Esophagus muscularis mucosa (tissue), 4 donors: ENCODE data around the gene ZNF407. TPM values are rescaled to one million over a fixed set of nuclear protein-coding genes. Genes with fewer than 3 reads are reported as not detected.

Experiments used
- DNase-seq: peaks from one replicate; pipeline ENCODE4 v3.0.0-alpha.2; 2017; ENCODE audit errors: extremely low spot score
- H3K27ac ChIP-seq, 4 donors: fragments of 200-600 bp; sonication (generic); replicated peaks in 1 of 4; 1 replicate in 3 of 4; 2 replicates in 1 of 4; pipeline ENCODE4 v1.5.1; 2016 to 2019; ENCODE audit warnings: mild to moderate bottlenecking in 1 of 4
- H3K27me3 ChIP-seq, 4 donors: fragments of 200-600 bp; sonication (generic); one replicate each; pipeline versions ENCODE4 v1.5.1 to v1.6.0; 2016 to 2019
- H3K36me3 ChIP-seq, 4 donors: fragments of 200-600 bp; sonication (generic); one replicate each; pipeline ENCODE4 v1.5.1; 2016 to 2019
- H3K4me1 ChIP-seq, 4 donors: fragments of 200-600 bp; sonication (generic); one replicate each; pipeline ENCODE4 v1.5.1; 2016 to 2019
- H3K4me3 ChIP-seq, 4 donors: fragments of 200-600 bp; sonication (generic); 1 replicate in 2 of 4; 2 replicates in 2 of 4; pipeline ENCODE4 v1.5.1; 2016 to 2019; ENCODE audit warnings: mild to moderate bottlenecking in 4 of 4, moderate library complexity in 1 of 4
- H3K9me3 ChIP-seq, 4 donors: fragments of 200-600 bp; sonication (generic); 1 replicate in 3 of 4; 2 replicates in 1 of 4; pipeline ENCODE4 v1.5.1; 2016 to 2019
- EP300 ChIP-seq: sonication (generic); formaldehyde crosslinking; IDR thresholded peaks from one replicate; pipeline ENCODE4 v1.6.1; 2017; ENCODE audit warnings: antibody characterized with exemption
- POLR2A ChIP-seq: fragments of 450-650 bp; IDR thresholded peaks from one replicate; pipeline ENCODE4 v1.6.1; 2017; ENCODE audit warnings: antibody characterized with exemption, moderate library complexity, mild to moderate bottlenecking, low read depth
- POLR2AphosphoS5 ChIP-seq, 2 donors: sonication (generic); formaldehyde crosslinking; IDR thresholded peaks; one replicate each; pipeline ENCODE4 v1.6.1; 2017; ENCODE audit warnings: antibody characterized with exemption in 2 of 2
- WGBS: methylation state at CpG from one replicate; pipeline ENCODE4 v1.1.5; 2018; 5-methylcytosine and 5-hydroxymethylcytosine counted together
- intact Hi-C: fragments of 100-400 bp; cut with DNase I; formaldehyde crosslinking; loops from one replicate; pipeline ENCODE4 v1.15.1; 2023
- total RNA-seq, 4 donors: library from RNA; depleted of rRNA; stranded (reverse); fragments of >200 nt; gene quantifications; one replicate each; pipeline versions ENCODE4 v1.1.0 to v1.2.1, GENCODE V29; 2016
- TF ChIP-seq, protein P1 (sequence below), 3 experiments: fragments of 200-600 bp in 2 of 3; fragments of 450-650 bp in 1 of 3; sonication (generic) in 2 of 3; IDR thresholded peaks; one replicate each; pipeline ENCODE4 v1.5.1; 2017 to 2019; ENCODE audit warnings: antibody characterized with exemption in 3 of 3, mild to moderate bottlenecking in 2 of 3, moderate library complexity in 1 of 3

Gene ZNF407
- total RNA-seq, 4 donors from 2014 or later = 13.9 to 19.1 (median 17.2) TPM

DNA sequence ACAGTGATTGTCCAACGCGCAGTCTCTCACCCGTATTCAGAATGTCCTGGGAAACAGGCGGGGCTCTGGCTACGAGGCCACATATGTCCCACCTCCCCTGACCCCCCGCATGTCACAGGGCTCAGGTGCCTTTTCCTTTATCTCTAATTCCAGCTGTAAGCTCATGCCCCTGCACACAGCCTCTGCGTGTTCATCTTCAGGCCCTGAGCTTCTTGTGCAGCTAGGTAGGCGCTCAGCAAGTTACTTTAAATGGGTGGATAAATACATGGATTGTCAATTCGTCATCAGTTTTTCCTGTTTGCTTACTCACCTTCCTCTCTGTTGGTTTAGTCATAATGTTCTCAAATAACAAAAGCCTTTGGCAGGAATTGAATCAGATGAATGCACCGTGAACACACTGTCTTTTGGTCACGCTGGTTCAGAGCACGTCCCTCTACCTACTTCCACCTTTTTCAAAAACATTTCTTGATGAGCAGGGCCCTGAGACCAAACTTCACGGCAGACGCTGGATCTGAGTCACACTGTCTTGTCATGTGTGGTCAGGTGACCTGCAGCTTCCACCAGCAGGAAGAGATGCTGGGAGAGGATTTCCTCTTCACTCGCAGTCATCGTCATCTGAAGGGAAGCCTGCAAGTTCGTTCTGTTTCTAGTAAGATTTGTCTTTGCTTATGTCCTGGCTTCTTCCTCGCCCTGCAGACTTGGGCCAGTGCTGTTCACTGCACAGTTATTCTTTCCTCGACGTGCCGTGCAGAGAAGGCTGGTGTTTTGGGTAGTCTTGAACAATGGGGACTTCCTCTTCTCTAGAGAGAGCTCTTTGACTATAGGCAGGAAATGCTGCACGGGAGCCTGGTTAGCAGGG is 473.2 kb downstream of the ZNF407 start:
- Histone ChIP-seq H3K27ac (peak overlapping the region; percentile 40 to 69 (median 51)), H3K4me3 (peak overlapping the region in 3 of 4 donors; percentile 5 to 18 (median 7)), H3K27me3 (no peaks in the 10 kb centered on the region), H3K36me3 (no peaks in the 10 kb centered on the region), H3K9me3 (peaks cover 0 to 4% (median 2%) of the 10 kb centered on the region in 4 donors), H3K4me1 (peaks cover 0 to 8% (median 6%) of the 10 kb centered on the region in 4 donors)
- no peak for DNase-seq
- TF ChIP-seq POLR2A (no peak), POLR2AphosphoS5 (IDR thresholded peaks at IDR 0.05) (peak in 1 of 2 donors; percentile 66)
- 64% methylated on average over 21 of the region's 22 CpGs for WGBS
- intact Hi-C loops = no loop called here

DNA sequence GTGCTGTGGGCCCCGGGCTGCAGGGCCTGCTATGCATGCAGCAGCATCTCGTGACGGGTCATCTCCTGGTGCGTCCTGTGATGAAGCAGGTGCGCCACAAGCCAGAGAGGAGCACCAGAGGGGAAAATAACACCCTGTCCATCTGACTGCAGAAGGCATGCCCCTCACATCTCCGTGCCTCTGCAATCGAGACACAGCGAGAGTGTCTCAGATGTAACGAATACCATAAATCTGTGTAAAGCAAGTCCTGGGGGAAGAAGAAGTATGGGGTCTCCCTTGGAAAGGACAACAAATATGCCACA is 473.8 kb downstream of the ZNF407 start:
- H3K9me3 ChIP-seq = peaks cover 0 to 4% (median 2%) of the 10 kb centered on the region in 4 donors
- 96% methylated on average over 4 of the region's 9 CpGs for WGBS

DNA sequence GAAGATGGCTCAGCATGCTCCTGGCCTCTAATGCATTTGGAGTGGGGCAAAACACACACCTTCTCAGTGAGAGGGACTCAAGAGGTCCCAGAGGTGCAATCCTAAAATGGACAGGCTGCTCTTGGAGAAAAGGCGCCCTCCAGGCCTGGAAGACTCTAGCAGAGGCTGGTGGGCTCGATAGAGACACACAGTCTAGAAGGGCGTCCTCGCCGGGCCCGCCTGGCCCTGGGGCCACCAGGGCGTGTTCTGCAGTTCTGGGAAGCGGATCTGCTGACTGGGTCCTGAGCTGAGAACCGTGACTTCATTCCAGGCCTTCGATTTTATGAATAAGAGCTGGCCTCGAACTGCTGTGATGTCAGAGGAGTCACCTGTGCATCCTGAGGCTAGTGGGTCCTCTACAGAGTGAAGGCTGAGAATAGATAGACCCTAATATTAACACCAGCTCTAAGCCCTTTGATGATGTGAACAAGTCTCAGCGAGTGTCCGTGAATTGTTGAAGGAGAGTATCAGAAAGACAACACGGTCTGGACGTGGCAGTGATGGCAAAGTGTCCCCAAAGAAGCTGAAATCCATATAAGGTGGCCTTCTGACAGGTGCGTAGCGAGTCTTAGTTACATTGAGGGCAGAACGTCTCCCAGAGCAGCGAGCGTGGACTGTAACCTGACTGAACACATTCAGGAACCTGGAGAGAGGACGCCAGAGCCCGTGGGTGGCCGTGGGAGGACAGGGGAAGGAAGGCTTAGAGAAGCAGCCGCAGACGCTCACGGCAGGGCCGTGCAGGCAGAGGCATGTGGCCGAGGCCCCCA is 474.4 kb downstream of the ZNF407 start:
- Histone ChIP-seq H3K27ac (peak overlapping the region in 2 of 4 donors; percentile 40 to 55), H3K4me1 (peaks cover 0 to 8% (median 6%) of the 10 kb centered on the region in 4 donors), H3K27me3 (no peaks in the 10 kb centered on the region), H3K36me3 (no peaks in the 10 kb centered on the region), H3K9me3 (peaks cover 0 to 11% (median 5%) of the 10 kb centered on the region in 4 donors), H3K4me3 (no peak overlapping the region)
- DNase-seq = no peak
- intact Hi-C loops = no loop called here
- 95% methylated on average over 28 of the region's 28 CpGs for WGBS
- TF ChIP-seq, protein P1, sequence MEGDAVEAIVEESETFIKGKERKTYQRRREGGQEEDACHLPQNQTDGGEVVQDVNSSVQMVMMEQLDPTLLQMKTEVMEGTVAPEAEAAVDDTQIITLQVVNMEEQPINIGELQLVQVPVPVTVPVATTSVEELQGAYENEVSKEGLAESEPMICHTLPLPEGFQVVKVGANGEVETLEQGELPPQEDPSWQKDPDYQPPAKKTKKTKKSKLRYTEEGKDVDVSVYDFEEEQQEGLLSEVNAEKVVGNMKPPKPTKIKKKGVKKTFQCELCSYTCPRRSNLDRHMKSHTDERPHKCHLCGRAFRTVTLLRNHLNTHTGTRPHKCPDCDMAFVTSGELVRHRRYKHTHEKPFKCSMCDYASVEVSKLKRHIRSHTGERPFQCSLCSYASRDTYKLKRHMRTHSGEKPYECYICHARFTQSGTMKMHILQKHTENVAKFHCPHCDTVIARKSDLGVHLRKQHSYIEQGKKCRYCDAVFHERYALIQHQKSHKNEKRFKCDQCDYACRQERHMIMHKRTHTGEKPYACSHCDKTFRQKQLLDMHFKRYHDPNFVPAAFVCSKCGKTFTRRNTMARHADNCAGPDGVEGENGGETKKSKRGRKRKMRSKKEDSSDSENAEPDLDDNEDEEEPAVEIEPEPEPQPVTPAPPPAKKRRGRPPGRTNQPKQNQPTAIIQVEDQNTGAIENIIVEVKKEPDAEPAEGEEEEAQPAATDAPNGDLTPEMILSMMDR (IDR thresholded peaks at IDR 0.05) = no peak
- no peak for TF ChIP-seq EP300
- TF ChIP-seq POLR2A = no peak
- TF ChIP-seq POLR2AphosphoS5 (IDR thresholded peaks at IDR 0.05) = no peak

More for the DNA sequence above, 473.8 kb downstream of the ZNF407 start:
- H3K36me3 ChIP-seq = no peaks in the 10 kb centered on the region
- peak overlapping the region in 3 of 4 donors; percentile 40 to 69 (median 55) for H3K27ac ChIP-seq
- H3K4me3 ChIP-seq = peak overlapping the region in 1 of 4 donors; percentile 7
- TF ChIP-seq, protein P1 (IDR thresholded peaks at IDR 0.05) = no peak
- TF ChIP-seq POLR2AphosphoS5 (IDR thresholded peaks at IDR 0.05) (no peak), POLR2A (no peak), EP300 (no peak)
- intact Hi-C loops = no loop called here
- H3K4me1 ChIP-seq = peaks cover 0 to 8% (median 6%) of the 10 kb centered on the region in 4 donors
- no peak for DNase-seq
- H3K27me3 ChIP-seq = no peaks in the 10 kb centered on the region

DNA sequence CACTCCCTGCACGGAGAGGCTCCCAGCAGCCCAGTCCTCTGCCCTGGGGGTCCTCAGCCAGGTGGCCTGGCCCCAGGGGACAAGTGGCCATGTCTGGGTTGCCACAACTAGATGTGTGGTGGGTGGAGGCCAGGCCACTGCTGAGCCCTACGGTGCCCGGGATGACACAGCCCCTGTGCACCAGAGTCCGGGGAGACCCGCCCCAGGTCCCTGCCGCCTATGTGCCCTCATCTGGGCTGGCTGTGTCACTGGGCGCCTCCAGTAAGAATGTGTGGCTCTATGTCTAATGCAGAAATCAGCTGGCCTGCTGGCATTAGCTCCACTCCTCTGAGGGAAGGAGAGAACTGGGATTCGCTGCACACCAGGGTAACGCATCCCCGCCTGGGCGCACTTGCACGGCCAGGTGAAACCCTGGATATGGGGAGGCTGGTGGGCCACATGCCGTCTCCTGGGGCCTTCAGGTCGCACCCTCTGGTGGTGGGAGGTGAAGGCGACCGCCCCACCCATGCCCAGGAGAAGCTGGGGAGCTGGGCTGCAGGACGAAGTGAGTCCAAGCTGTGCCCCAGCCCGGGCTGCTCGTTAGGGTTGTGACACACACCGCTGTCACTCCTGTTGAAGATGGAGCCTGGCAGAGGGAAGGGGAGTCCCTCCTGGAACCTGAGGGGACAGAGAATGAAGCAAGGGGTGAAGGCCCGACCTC is 475.2 kb downstream of the ZNF407 start:
- no peak for DNase-seq
- H3K4me1 ChIP-seq = peaks cover 0 to 8% (median 6%) of the 10 kb centered on the region in 4 donors
- H3K4me3 ChIP-seq = no peak overlapping the region
- WGBS = 89% methylated on average over 15 of the region's 21 CpGs
- H3K36me3 ChIP-seq = no peaks in the 10 kb centered on the region
- intact Hi-C loops = no loop called here
- H3K9me3 ChIP-seq = peaks cover 0 to 14% (median 6%) of the 10 kb centered on the region in 4 donors
- no peak overlapping the region for H3K27ac ChIP-seq
- TF ChIP-seq, protein P1 (IDR thresholded peaks at IDR 0.05) = no peak
- TF ChIP-seq EP300 = no peak
- TF ChIP-seq POLR2AphosphoS5 (IDR thresholded peaks at IDR 0.05) = no peak
- no peak for TF ChIP-seq POLR2A
- H3K27me3 ChIP-seq = no peaks in the 10 kb centered on the region
